Prostate gland (tissue), 2 donors: ENCODE data around the gene DLG2.

Experiments used
- CTCF ChIP-seq, 4 experiments: fragments of 200-600 bp in 2 of 4; fragments of 450-650 bp in 2 of 4; sonication (generic) in 2 of 4; IDR thresholded peaks; 1 replicate in 3 of 4; 2 replicates in 1 of 4; pipeline ENCODE4 v1.5.1; 2016 to 2019; ENCODE audit warnings: antibody characterized with exemption in 4 of 4, mild to moderate bottlenecking in 2 of 4, moderate library complexity in 2 of 4
- POLR2AphosphoS5 ChIP-seq: sonication (generic); formaldehyde crosslinking; IDR thresholded peaks from one replicate; pipeline ENCODE4 v1.6.1; 2017; ENCODE audit warnings: antibody characterized with exemption

GRCh38 chr11:85444479-85444878, 182.7 kb downstream of the DLG2 start:
- TF ChIP-seq CTCF (IDR thresholded peaks at IDR 0.05) (no peak), POLR2AphosphoS5 (no peak)
